Spleen (tissue), 11 donors: ENCODE results near the gene RPP30. TPM values are rescaled to one million over a fixed set of nuclear protein-coding genes. Genes with fewer than 3 reads are reported as not detected.
A peak's percentile ranks its signal among the peaks of the same experiment; 100 is the strongest.

Experiments used
- DNase-seq: peaks from one replicate; pipeline ENCODE4 v3.0.0-alpha.2; 2020
- H3K27ac ChIP-seq, 8 donors: fragments of 200-600 bp; sonication (generic) in 7 of 8; 1 replicate in 4 of 8; 2 replicates in 4 of 8; pipeline versions ENCODE4 v1.5.0 to v1.8.0; 2016 to 2021; ENCODE audit warnings: inconsistent platforms in 4 of 8, mild to moderate bottlenecking in 4 of 8, moderate library complexity in 1 of 8
- H3K27me3 ChIP-seq, 7 donors: fragments of 200-600 bp; sonication (generic) in 6 of 7; replicated peaks in 1 of 7; 1 replicate in 4 of 7; 2 replicates in 3 of 7; pipeline versions ENCODE4 v1.5.0 to v1.8.0; 2016 to 2021; ENCODE audit warnings: inconsistent platforms in 3 of 7, mild to moderate bottlenecking in 1 of 7
- H3K36me3 ChIP-seq, 6 donors: fragments of 200-600 bp; sonication (generic) in 5 of 6; 1 replicate in 4 of 6; 2 replicates in 2 of 6; pipeline versions ENCODE4 v1.5.0 to v1.8.0; 2016 to 2021; ENCODE audit warnings: inconsistent platforms in 2 of 6
- H3K4me1 ChIP-seq, 6 donors: fragments of 200-600 bp; sonication (generic) in 5 of 6; 1 replicate in 3 of 6; 2 replicates in 3 of 6; pipeline versions ENCODE4 v1.5.0 to v1.8.0; 2016 to 2021; ENCODE audit warnings: inconsistent platforms in 3 of 6
- H3K4me3 ChIP-seq, 8 donors: fragments of 200-600 bp; sonication (generic) in 7 of 8; 1 replicate in 4 of 8; 2 replicates in 4 of 8; pipeline versions ENCODE4 v1.5.0 to v1.8.0; 2016 to 2021; ENCODE audit warnings: inconsistent platforms in 4 of 8, mild to moderate bottlenecking in 4 of 8, moderate library complexity in 2 of 8
- H3K9me3 ChIP-seq, 8 donors: fragments of 200-600 bp; sonication (generic) in 7 of 8; 1 replicate in 4 of 8; 2 replicates in 4 of 8; pipeline versions ENCODE4 v1.5.0 to v1.8.0; 2016 to 2021; ENCODE audit warnings: inconsistent platforms in 4 of 8
- POLR2A ChIP-seq, 3 donors: fragments of 450-650 bp; IDR thresholded peaks; one replicate each; pipeline ENCODE4 v1.5.1; 2017; ENCODE audit warnings: antibody characterized with exemption in 3 of 3, mild to moderate bottlenecking in 1 of 3
- POLR2AphosphoS5 ChIP-seq, 3 donors: sonication (generic); formaldehyde crosslinking; IDR thresholded peaks; one replicate each; pipeline ENCODE4 v1.5.1; 2017; ENCODE audit warnings: antibody characterized with exemption in 3 of 3
- WGBS, 5 donors: extraction: QIAGEN DNeasy Blood & Tissue Kit in 3 of 5; methylation state at CpG; one replicate each; pipeline versions ENCODE4 v1.1.5 to v1.1.7; 2013 to 2018; 5-methylcytosine and 5-hydroxymethylcytosine counted together
- intact Hi-C: fragments of 100-400 bp; cut with DNase I; formaldehyde crosslinking; loops from one replicate; pipeline ENCODE4 v1.15.0; 2023; ENCODE audit warnings: low total_unique reads
- polyA plus RNA-seq, 3 donors: library from polyadenylated mRNA; stranded (reverse); fragments of 200-250 nt; gene quantifications; one replicate each; pipeline ENCODE4 v1.2.1, GENCODE V29; 2013
- total RNA-seq, 7 donors: library from RNA; depleted of rRNA in 3 of 7; stranded (reverse); fragments of >200 nt in 3 of 7; fragmentation: NEBNext Ultra II Directional in 4 of 7; extraction: Animal tissue kit (Norgen Biotek cat#: 25700) in 4 of 7; gene quantifications; one replicate each; pipeline versions ENCODE4 v1.1.0 to v1.2.1, GENCODE V29; 2016 to 2021
- TF ChIP-seq, protein P1 (sequence below), 11 experiments: fragments of 200-600 bp in 7 of 11; fragments of 450-650 bp in 4 of 11; sonication (generic) in 4 of 11; IDR thresholded peaks in 8 of 11; conservative IDR thresholded peaks in 3 of 11; 1 replicate in 7 of 11; 2 replicates in 4 of 11; pipeline versions ENCODE4 v1.4.0 to v1.8.0; 2016 to 2021; ENCODE audit warnings: antibody characterized with exemption in 11 of 11, inconsistent platforms in 4 of 11, mild to moderate bottlenecking in 1 of 11
- donor health status: healthy with polysubstance abuse.
- donor health status: DM: no; HTN: no; CAD: no; lungs with moderate emphysema.
- donor health status: DM: no; HTN: no; CAD: no.
- donor health status: Bipolar disorder and iron deficiency.
- donor health status: healthy.
- donor health status: DM: no; HTN: no; CAD: no.
- donor health status: DM: yes; HTN: yes; CAD: no.

The RPP30 gene
- total and polyA plus RNA-seq, 10 donors, result 23.7 to 44.9 (median 31.7) TPM

DNA sequence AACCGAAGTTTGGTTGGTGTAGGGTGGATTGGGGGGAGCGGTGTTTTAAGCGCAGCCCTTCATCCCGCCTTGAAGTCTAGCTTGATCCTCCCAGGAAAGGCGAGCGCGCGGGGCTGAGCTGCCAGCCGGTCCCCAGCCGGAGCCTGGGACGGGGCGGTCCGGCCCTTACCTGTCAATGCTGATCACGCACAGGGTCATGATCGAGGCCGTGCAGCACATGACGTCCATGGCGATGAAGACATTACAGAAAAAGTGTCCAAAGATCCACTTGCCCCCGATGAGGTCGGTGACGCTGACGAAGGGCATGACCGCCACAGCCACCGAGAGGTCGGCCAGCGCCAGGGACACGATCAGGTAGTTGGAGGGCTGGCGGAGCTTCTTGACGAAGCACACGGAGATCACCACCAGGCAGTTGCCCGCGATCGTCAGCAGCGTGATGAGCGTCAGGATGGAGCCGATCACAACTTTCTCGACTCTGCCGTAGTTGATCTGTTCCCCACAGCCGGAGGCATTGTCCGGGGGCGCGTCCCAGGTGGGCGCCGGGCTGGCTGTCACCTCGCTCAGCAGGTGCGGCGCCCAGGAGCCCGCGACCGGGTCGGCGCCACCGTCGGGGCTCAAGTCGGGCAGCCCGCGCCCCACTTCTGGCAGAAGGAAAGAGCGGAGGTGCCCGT lies 14.7 kb upstream of the RPP30 start:
- Histone ChIP-seq H3K4me3 (peak overlapping the region; percentile 62 to 89 (median 64)), H3K36me3 (no peaks in the 10 kb centered on the region), H3K27me3 (peaks cover 0 to 68% (median 38%) of the 10 kb centered on the region in 7 donors), H3K27ac (peak overlapping the region in 3 of 8 donors; percentile 68 to 78 (median 71)), H3K9me3 (peaks cover 0 to 2% (median 0%) of the 10 kb centered on the region in 8 donors), H3K4me1 (peaks cover 0 to 29% (median 18%) of the 10 kb centered on the region in 6 donors)
- TF ChIP-seq, protein P1, sequence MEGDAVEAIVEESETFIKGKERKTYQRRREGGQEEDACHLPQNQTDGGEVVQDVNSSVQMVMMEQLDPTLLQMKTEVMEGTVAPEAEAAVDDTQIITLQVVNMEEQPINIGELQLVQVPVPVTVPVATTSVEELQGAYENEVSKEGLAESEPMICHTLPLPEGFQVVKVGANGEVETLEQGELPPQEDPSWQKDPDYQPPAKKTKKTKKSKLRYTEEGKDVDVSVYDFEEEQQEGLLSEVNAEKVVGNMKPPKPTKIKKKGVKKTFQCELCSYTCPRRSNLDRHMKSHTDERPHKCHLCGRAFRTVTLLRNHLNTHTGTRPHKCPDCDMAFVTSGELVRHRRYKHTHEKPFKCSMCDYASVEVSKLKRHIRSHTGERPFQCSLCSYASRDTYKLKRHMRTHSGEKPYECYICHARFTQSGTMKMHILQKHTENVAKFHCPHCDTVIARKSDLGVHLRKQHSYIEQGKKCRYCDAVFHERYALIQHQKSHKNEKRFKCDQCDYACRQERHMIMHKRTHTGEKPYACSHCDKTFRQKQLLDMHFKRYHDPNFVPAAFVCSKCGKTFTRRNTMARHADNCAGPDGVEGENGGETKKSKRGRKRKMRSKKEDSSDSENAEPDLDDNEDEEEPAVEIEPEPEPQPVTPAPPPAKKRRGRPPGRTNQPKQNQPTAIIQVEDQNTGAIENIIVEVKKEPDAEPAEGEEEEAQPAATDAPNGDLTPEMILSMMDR (IDR thresholded peaks at IDR 0.05 in 8 of 11, conservative IDR thresholded peaks at IDR 0.05 in 3 of 11), result no peak
- no peak for TF ChIP-seq POLR2AphosphoS5 (IDR thresholded peaks at IDR 0.05)
- intact Hi-C loops, result no loop called here
- WGBS, 5 donors, result 8 to 46% (median 11%) methylated on average over 16 to 59 of the region's 59 CpGs
- peak; percentile 75 for DNase-seq

GRCh38 chr10:90857635-90858460 lies 13.9 kb upstream of the RPP30 start, which contains the start of gene HTR7:
Gene HTR7, minus strand, starts transcription at chr10:90858039. Its CDS starts 368 bp downstream, at chr10:90857671.
- 1% methylated on average over 18 to 104 of the region's 104 CpGs for WGBS, 5 donors
- H3K27ac ChIP-seq, result peak within 1 kb of the TSS in 7 of 8 donors; percentile 53 to 78 (median 68)
- H3K9me3 ChIP-seq, result no peaks in the 10 kb centered on the region
- DNase-seq, result peak; percentile 89
- peak within 1 kb of the TSS; percentile 62 to 89 (median 64) for H3K4me3 ChIP-seq
- TF ChIP-seq POLR2AphosphoS5 (IDR thresholded peaks at IDR 0.05) (peak in 1 of 3 donors; percentile 15), POLR2A (IDR thresholded peaks at IDR 0.05) (no peak)
- TF ChIP-seq, protein P1 (IDR thresholded peaks at IDR 0.05 in 8 of 11, conservative IDR thresholded peaks at IDR 0.05 in 3 of 11), result peak in 9 of 11 experiments; percentile 20 to 88 (median 73)
- intact Hi-C loops, result no loop called here
- H3K36me3 ChIP-seq, result no peaks in the 10 kb centered on the region
- H3K4me1 ChIP-seq, result peaks cover 0 to 29% (median 18%) of the 10 kb centered on the region in 6 donors
- H3K27me3 ChIP-seq, result peaks cover 0 to 60% (median 38%) of the 10 kb centered on the region in 7 donors

GRCh38 chr10:90858461-90858968 lies 13.3 kb upstream of the RPP30 start:
- 31 to 38% (median 36%) methylated on average over 10 of the region's 10 CpGs for WGBS, 5 donors
- H3K4me3 ChIP-seq, result peak overlapping the region; percentile 62 to 89 (median 64)
- TF ChIP-seq POLR2AphosphoS5 (IDR thresholded peaks at IDR 0.05) (no peak), POLR2A (IDR thresholded peaks at IDR 0.05) (no peak)
- TF ChIP-seq, protein P1 (IDR thresholded peaks at IDR 0.05 in 8 of 11, conservative IDR thresholded peaks at IDR 0.05 in 3 of 11), result no peak
- no peaks in the 10 kb centered on the region for H3K9me3 ChIP-seq
- DNase-seq, result no peak
- no peaks in the 10 kb centered on the region for H3K36me3 ChIP-seq
- intact Hi-C loops, result no loop called here
- peak overlapping the region in 6 of 8 donors; percentile 54 to 78 (median 69) for H3K27ac ChIP-seq
- H3K4me1 ChIP-seq, result peaks cover 0 to 29% (median 18%) of the 10 kb centered on the region in 6 donors
- H3K27me3 ChIP-seq, result peaks cover 0 to 58% (median 37%) of the 10 kb centered on the region in 7 donors
